Neural progenitor cell (in vitro differentiated cells): Measurements from ENCODE around the gene AKAP8. TPM values are rescaled to one million over a fixed set of nuclear protein-coding genes. Genes with fewer than 3 reads are reported as not detected.

Source experiments
- DNase-seq: peaks from one replicate; pipeline ENCODE4 v3.0.0-alpha.2; 2016; ENCODE audit warnings: low spot score
- H2AFZ ChIP-seq: fragments of 200-600 bp; sonication (generic); replicated peaks from 2 replicates; pipeline ENCODE4 v1.6.1; 2016; ENCODE audit warnings: antibody characterized with exemption
- H3F3A ChIP-seq: fragments of 200-600 bp; sonication (generic); 2 replicates; pipeline ENCODE4 v1.6.1; 2016; ENCODE audit warnings: antibody characterized with exemption, low read depth
- H3K27ac ChIP-seq: fragments of 200-600 bp; sonication (generic); 2 replicates; pipeline ENCODE4 v1.5.1; 2016; ENCODE audit warnings: mild to moderate bottlenecking
- H3K27me3 ChIP-seq: fragments of 200-600 bp; sonication (generic); 2 replicates; pipeline ENCODE4 v1.6.1; 2016; ENCODE audit warnings: mild to moderate bottlenecking, moderate library complexity
- H3K36me3 ChIP-seq: fragments of 200-600 bp; sonication (generic); 2 replicates; pipeline ENCODE4 v1.5.1; 2016
- H3K4me1 ChIP-seq: fragments of 200-600 bp; sonication (generic); 2 replicates; pipeline ENCODE4 v1.6.1; 2016; ENCODE audit warnings: mixed run types
- H3K4me2 ChIP-seq: fragments of 200-600 bp; sonication (generic); 2 replicates; pipeline ENCODE4 v1.6.1; 2016
- H3K4me3 ChIP-seq: fragments of 200-600 bp; sonication (generic); 2 replicates; pipeline ENCODE4 v1.5.1; 2016
- H3K79me2 ChIP-seq: fragments of 200-600 bp; sonication (generic); 2 replicates; pipeline ENCODE4 v1.6.1; 2016; ENCODE audit warnings: low read depth
- H3K9ac ChIP-seq: fragments of 200-600 bp; sonication (generic); 2 replicates; pipeline ENCODE4 v1.6.1; 2016
- H3K9me3 ChIP-seq: fragments of 200-600 bp; sonication (generic); 2 replicates; pipeline ENCODE4 v1.5.1; 2016; ENCODE audit warnings: low read depth
- H4K20me1 ChIP-seq: fragments of 200-600 bp; sonication (generic); 2 replicates; pipeline ENCODE4 v1.6.1; 2016; ENCODE audit warnings: low read depth
- H3K27ac Mint-ChIP-seq: 3 replicates; pipeline ENCODE4 v1.8.0; 2021; ENCODE audit warnings: mixed read lengths
- H3K27me3 Mint-ChIP-seq: 2 replicates; pipeline ENCODE4 v1.8.0; 2022; ENCODE audit warnings: low read depth, mild to moderate bottlenecking, inconsistent platforms, moderate library complexity, mixed read lengths; ENCODE audit not compliant: insufficient read depth
- H3K36me3 Mint-ChIP-seq: 3 replicates; pipeline ENCODE4 v1.8.0; 2021; ENCODE audit warnings: mixed read lengths
- H3K4me1 Mint-ChIP-seq: 3 replicates; pipeline ENCODE4 v1.8.0; 2021; ENCODE audit warnings: mixed read lengths
- H3K4me3 Mint-ChIP-seq: 3 replicates; pipeline ENCODE4 v1.8.0; 2021; ENCODE audit warnings: mild to moderate bottlenecking, moderate library complexity, mixed read lengths
- H3K9me3 Mint-ChIP-seq: 3 replicates; pipeline ENCODE4 v1.8.0; 2020; ENCODE audit warnings: mixed read lengths
- EZH2 ChIP-seq: fragments of 200-600 bp; sonication (generic); IDR thresholded peaks from 2 replicates; pipeline ENCODE4 v1.6.1; 2017; ENCODE audit warnings: antibody characterized with exemption, mild to moderate bottlenecking, moderate library complexity
- EZH2phosphoT487 ChIP-seq: fragments of 200-600 bp; sonication (generic); IDR thresholded peaks from 2 replicates; pipeline ENCODE4 v1.6.1; 2017; ENCODE audit warnings: antibody characterized with exemption
- total RNA-seq: library from RNA; depleted of rRNA; stranded (reverse); fragments of >200 nt; gene quantifications from 2 replicates; pipeline ENCODE4 v1.2.3, GENCODE V29; 2015; ENCODE audit warnings: low replicate concordance
- TF ChIP-seq, protein P1 (sequence below): fragments of 200-600 bp; sonication (generic); IDR thresholded peaks from 2 replicates; pipeline ENCODE4 v1.5.1; 2017; ENCODE audit warnings: antibody characterized with exemption, mild to moderate bottlenecking

The AKAP8 gene
- total RNA-seq, 1 donor from 2014 or later, result 20.1 TPM

DNA sequence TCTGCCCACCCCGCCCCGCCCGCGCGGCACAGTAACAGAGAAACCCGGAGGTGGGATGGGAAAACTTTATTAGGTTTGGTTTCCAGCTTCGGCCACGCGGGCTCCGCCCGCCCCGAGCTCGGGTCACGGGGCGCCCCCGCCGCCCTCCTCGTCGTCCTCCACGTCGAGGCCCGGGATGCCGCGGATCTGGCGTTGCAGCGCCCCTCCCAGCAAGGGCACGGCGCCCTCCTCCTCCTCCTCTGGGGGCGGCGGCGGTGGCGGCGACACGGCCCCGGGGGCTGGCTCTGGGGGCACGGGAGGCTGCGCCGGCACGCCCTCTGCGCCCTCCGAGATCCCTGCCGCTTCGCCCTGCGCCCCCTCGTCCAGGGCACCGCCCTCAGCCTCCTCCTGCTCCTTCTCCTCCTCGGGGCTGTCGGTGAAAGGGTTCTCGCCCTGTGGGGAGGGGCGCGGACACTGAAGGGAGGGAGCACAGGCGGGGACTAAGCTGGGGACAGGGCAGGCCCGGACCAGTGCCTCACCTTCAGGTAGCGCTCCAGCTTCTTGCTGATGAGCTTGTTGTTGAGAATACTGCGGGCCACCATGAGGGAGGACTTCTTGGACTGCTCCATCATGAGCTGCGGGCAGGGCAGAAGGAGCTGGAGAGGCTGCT lies 536 bp upstream of the AKAP8 start:
- peaks cover 48% of the 10 kb centered on the region for H3F3A ChIP-seq
- peaks cover 34% of the 10 kb centered on the region for H3K4me1 Mint-ChIP-seq
- H3K36me3 Mint-ChIP-seq, result peaks cover 5% of the 10 kb centered on the region
- no peak overlapping the region for H2AFZ ChIP-seq
- no peak overlapping the region for H3K9ac ChIP-seq
- H3K27me3 Mint-ChIP-seq, result peaks cover 3% of the 10 kb centered on the region
- H3K4me3 Mint-ChIP-seq, result peak overlapping the region; percentile 99
- H3K36me3 ChIP-seq, result peaks cover 3% of the 10 kb centered on the region
- no peaks in the 10 kb centered on the region for H3K9me3 ChIP-seq
- TF ChIP-seq EZH2phosphoT487, result no peak
- TF ChIP-seq, protein P1, sequence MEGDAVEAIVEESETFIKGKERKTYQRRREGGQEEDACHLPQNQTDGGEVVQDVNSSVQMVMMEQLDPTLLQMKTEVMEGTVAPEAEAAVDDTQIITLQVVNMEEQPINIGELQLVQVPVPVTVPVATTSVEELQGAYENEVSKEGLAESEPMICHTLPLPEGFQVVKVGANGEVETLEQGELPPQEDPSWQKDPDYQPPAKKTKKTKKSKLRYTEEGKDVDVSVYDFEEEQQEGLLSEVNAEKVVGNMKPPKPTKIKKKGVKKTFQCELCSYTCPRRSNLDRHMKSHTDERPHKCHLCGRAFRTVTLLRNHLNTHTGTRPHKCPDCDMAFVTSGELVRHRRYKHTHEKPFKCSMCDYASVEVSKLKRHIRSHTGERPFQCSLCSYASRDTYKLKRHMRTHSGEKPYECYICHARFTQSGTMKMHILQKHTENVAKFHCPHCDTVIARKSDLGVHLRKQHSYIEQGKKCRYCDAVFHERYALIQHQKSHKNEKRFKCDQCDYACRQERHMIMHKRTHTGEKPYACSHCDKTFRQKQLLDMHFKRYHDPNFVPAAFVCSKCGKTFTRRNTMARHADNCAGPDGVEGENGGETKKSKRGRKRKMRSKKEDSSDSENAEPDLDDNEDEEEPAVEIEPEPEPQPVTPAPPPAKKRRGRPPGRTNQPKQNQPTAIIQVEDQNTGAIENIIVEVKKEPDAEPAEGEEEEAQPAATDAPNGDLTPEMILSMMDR, result peak; percentile 28
- peak overlapping the region; percentile 78 for H3K27ac ChIP-seq
- peak overlapping the region; percentile 73 for H3K4me2 ChIP-seq
- H3K27ac Mint-ChIP-seq, result peak overlapping the region; percentile 23
- H3K4me3 ChIP-seq, result peak overlapping the region; percentile 95
- no peaks in the 10 kb centered on the region for H3K9me3 Mint-ChIP-seq
- DNase-seq, result no peak
- H3K27me3 ChIP-seq, result no peaks in the 10 kb centered on the region
- peaks cover 52% of the 10 kb centered on the region for H4K20me1 ChIP-seq
- peaks cover 70% of the 10 kb centered on the region for H3K79me2 ChIP-seq
- H3K4me1 ChIP-seq, result peaks cover 9% of the 10 kb centered on the region

DNA sequence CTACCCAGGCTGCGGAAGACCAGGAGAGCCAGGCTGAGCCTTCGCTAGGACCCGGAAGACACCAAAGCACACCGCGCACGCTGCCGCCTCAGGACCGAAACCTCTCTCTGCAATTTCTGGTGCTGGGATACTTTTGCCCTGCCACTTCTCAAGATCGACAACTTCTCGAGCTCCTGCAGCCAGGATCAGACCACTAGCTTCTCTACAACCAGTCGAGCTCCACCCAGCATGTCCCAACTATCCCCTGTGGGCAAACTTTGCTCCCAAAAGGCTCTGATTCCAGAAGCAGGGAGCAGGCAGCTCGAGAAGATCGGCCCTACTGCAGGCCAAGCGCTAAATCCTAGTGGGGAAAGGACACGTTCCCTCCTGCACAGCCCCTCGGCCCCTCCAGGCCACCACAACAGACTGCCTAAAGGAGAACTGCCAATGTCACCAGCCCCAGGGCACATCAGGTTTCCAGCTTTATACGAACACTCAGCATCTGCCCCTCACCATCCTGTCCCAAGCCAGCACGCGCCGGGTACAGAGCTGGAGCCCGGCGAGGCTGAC lies 979 bp downstream of the AKAP8 start:
- H3K27ac Mint-ChIP-seq, result peak overlapping the region; percentile 69
- peaks cover 9% of the 10 kb centered on the region for H3K4me1 ChIP-seq
- H3K27ac ChIP-seq, result peak overlapping the region; percentile 89
- H2AFZ ChIP-seq, result peak overlapping the region; percentile 17
- no peak for TF ChIP-seq EZH2phosphoT487
- TF ChIP-seq, protein P1, result no peak
- no peak for TF ChIP-seq EZH2
- peak overlapping the region; percentile 95 for H3K4me3 ChIP-seq
- no peaks in the 10 kb centered on the region for H3K27me3 ChIP-seq
- H3K27me3 Mint-ChIP-seq, result peaks cover 2% of the 10 kb centered on the region
- peak; percentile 65 for DNase-seq
- peaks cover 68% of the 10 kb centered on the region for H4K20me1 ChIP-seq
- H3K36me3 ChIP-seq, result peaks cover 3% of the 10 kb centered on the region
- no peaks in the 10 kb centered on the region for H3K9me3 Mint-ChIP-seq
- peaks cover 5% of the 10 kb centered on the region for H3K36me3 Mint-ChIP-seq
- H3K4me3 Mint-ChIP-seq, result peak overlapping the region; percentile 99
- peaks cover 74% of the 10 kb centered on the region for H3K79me2 ChIP-seq
- peak overlapping the region; percentile 88 for H3K9ac ChIP-seq
- peak overlapping the region; percentile 89 for H3K4me2 ChIP-seq
- H3F3A ChIP-seq, result peaks cover 48% of the 10 kb centered on the region
- peaks cover 34% of the 10 kb centered on the region for H3K4me1 Mint-ChIP-seq
- no peaks in the 10 kb centered on the region for H3K9me3 ChIP-seq

DNA sequence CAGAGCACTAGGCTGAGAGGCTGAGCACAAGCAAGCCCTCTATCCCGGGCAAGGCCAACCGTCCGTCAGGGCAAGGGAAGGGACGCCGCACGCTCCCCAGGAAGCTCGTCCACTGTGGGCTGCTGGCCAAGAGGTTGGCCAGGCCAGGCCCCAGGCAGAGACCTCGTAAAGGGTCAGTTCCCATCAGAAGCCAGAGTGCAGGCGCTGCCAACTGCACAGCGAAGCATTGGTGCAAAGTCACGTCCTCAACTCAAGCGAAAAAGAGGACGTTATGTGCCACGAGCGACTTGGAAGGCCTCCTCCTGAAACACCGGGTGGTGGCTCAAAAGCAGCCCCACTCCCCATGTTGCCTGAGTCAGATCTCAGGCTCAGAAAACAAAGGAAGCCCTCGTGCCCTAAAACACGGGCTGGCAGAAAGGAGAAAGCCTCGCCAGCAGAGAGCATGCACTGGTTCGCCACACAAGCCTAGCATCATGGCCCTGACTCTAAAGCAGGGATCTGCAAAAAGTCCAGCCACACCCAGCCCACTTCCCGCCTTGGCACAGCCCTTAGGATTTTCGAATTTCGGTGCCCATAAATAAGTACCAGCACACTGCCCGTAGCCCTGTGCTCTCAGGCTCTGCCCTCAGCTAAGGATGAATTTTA lies 4.7 kb downstream of the AKAP8 start:
- Mint-ChIP-seq H3K4me3 (peak overlapping the region; percentile 38), H3K4me1 (peaks cover 20% of the 10 kb centered on the region), H3K36me3 (peaks cover 12% of the 10 kb centered on the region), H3K9me3 (no peaks in the 10 kb centered on the region), H3K27me3 (peaks cover 2% of the 10 kb centered on the region), H3K27ac (no peak overlapping the region)
- Histone ChIP-seq H3K27ac (no peak overlapping the region), H3K9me3 (no peaks in the 10 kb centered on the region), H3K4me3 (no peak overlapping the region), H3K79me2 (peaks cover 81% of the 10 kb centered on the region), H4K20me1 (peaks cover 67% of the 10 kb centered on the region), H3K4me2 (no peak overlapping the region), H3K9ac (no peak overlapping the region), H3F3A (peaks cover 12% of the 10 kb centered on the region), H3K27me3 (no peaks in the 10 kb centered on the region), H2AFZ (no peak overlapping the region), H3K4me1 (no peaks in the 10 kb centered on the region), H3K36me3 (peaks cover 5% of the 10 kb centered on the region)
- TF ChIP-seq EZH2phosphoT487 (no peak), EZH2 (no peak)
- TF ChIP-seq, protein P1, result no peak
- DNase-seq, result no peak
